ENCODE data around the gene ANKRD30A. TPM values are rescaled to one million over a fixed set of nuclear protein-coding genes. Genes with fewer than 3 reads are reported as not detected.
"Not testable (repeated sequence)": the region's sequence is repeated elsewhere in the genome, so short reads cannot be mapped to it uniquely, and the experiment has no call there.

Gene ANKRD30A
- total RNA-seq, 6 experiments from 2014 or later, result not detected

GRCh38 chr10:37314862-37315261, 189.5 kb downstream of the ANKRD30A start:
- Mint-ChIP-seq H3K27ac (no peak overlapping the region), H3K4me1 (ENCODE audit: low read depth) (no peaks in the 10 kb centered on the region), H3K27me3 (ENCODE audit: insufficient read depth) (no peaks in the 10 kb centered on the region), H3K36me3 (ENCODE audit: low read depth) (no peaks in the 10 kb centered on the region), H3K4me3 (no peak overlapping the region), H3K9me3 (peaks cover 30% of the 10 kb centered on the region)
- no peak for DNase-seq
- TF ChIP-seq CTCF (IDR thresholded peaks at IDR 0.05), result no peak

- Mint-ChIP-seq H3K9me3 (peaks cover 33% of the 10 kb centered on the region), H3K27ac (no peak overlapping the region), H3K27me3 (ENCODE audit: insufficient read depth) (no peaks in the 10 kb centered on the region; the same call in 1 of the 2 replicates), H3K4me3 (no peak overlapping the region), H3K36me3 (ENCODE audit: low read depth) (no peaks in the 10 kb centered on the region), H3K4me1 (ENCODE audit: low read depth) (no peaks in the 10 kb centered on the region)
- DNase-seq, result no peak
- no peak for TF ChIP-seq CTCF (IDR thresholded peaks at IDR 0.05)
These were observed 219.0 kb downstream of the ANKRD30A start for GRCh38 chr10:37344413-37344812.

- no peak overlapping the region for H3K27ac Mint-ChIP-seq
- H3K9me3 Mint-ChIP-seq, result peaks cover 65% of the 10 kb centered on the region
- H3K27me3 Mint-ChIP-seq (ENCODE audit: insufficient read depth), result no peaks in the 10 kb centered on the region; the same call in 1 of the 2 replicates
- H3K4me1 Mint-ChIP-seq (ENCODE audit: low read depth), result no peaks in the 10 kb centered on the region
- no peak for TF ChIP-seq CTCF (IDR thresholded peaks at IDR 0.05)
- no peak for DNase-seq
- H3K36me3 Mint-ChIP-seq (ENCODE audit: low read depth), result no peaks in the 10 kb centered on the region
- H3K4me3 Mint-ChIP-seq, result no peak overlapping the region
These were observed 254.6 kb downstream of the ANKRD30A start for GRCh38 chr10:37379991-37380390.

GRCh38 chr10:37381271-37381670, 255.9 kb downstream of the ANKRD30A start:
- no peaks in the 10 kb centered on the region for H3K4me1 Mint-ChIP-seq (ENCODE audit: low read depth)
- no peak overlapping the region for H3K4me3 Mint-ChIP-seq
- H3K9me3 Mint-ChIP-seq, result peaks cover 61% of the 10 kb centered on the region
- no peak for DNase-seq
- no peaks in the 10 kb centered on the region; the same call in 1 of the 2 replicates for H3K27me3 Mint-ChIP-seq (ENCODE audit: insufficient read depth)
- H3K27ac Mint-ChIP-seq, result no peak overlapping the region
- no peaks in the 10 kb centered on the region; the same call in 1 of the 2 replicates for H3K36me3 Mint-ChIP-seq (ENCODE audit: low read depth)
- TF ChIP-seq CTCF (IDR thresholded peaks at IDR 0.05), result no peak

- H3K27me3 Mint-ChIP-seq (ENCODE audit: insufficient read depth), result no peaks in the 10 kb centered on the region; the same call in 1 of the 2 replicates
- H3K4me1 Mint-ChIP-seq (ENCODE audit: low read depth), result no peaks in the 10 kb centered on the region
- no peak for DNase-seq
- TF ChIP-seq CTCF (IDR thresholded peaks at IDR 0.05), result no peak
- H3K27ac Mint-ChIP-seq, result no peak overlapping the region
- H3K9me3 Mint-ChIP-seq, result peaks cover 49% of the 10 kb centered on the region
- no peaks in the 10 kb centered on the region; the same call in 1 of the 2 replicates for H3K36me3 Mint-ChIP-seq (ENCODE audit: low read depth)
- no peak overlapping the region for H3K4me3 Mint-ChIP-seq
These were observed 259.5 kb downstream of the ANKRD30A start for GRCh38 chr10:37384923-37385322.

- H3K36me3 Mint-ChIP-seq (ENCODE audit: low read depth), result no peaks in the 10 kb centered on the region; the same call in 1 of the 2 replicates
- no peak for TF ChIP-seq CTCF (IDR thresholded peaks at IDR 0.05)
- no peaks in the 10 kb centered on the region for H3K27me3 Mint-ChIP-seq (ENCODE audit: insufficient read depth)
- H3K9me3 Mint-ChIP-seq, result peaks cover 35% of the 10 kb centered on the region
- H3K27ac Mint-ChIP-seq, result no peak overlapping the region
- H3K4me3 Mint-ChIP-seq, result no peak overlapping the region
- no peak for DNase-seq
- no peaks in the 10 kb centered on the region for H3K4me1 Mint-ChIP-seq (ENCODE audit: low read depth)
These were observed 265.5 kb downstream of the ANKRD30A start for GRCh38 chr10:37390926-37391325.

GRCh38 chr10:37400774-37401173, 275.4 kb downstream of the ANKRD30A start:
- DNase-seq; H3K36me3 Mint-ChIP-seq (ENCODE audit: low read depth); H3K4me3 Mint-ChIP-seq; H3K27ac Mint-ChIP-seq; H3K4me1 Mint-ChIP-seq (ENCODE audit: low read depth); H3K27me3 Mint-ChIP-seq (ENCODE audit: insufficient read depth): not testable (repeated sequence)
- peaks cover 31% of the 10 kb centered on the region for H3K9me3 Mint-ChIP-seq

Measured in HFFc6 (cell line).